ENCODE data around the gene TPCN2.

TPCN2 gene

GRCh38 chr11:69154938-69155301 lies 106.2 kb downstream of the TPCN2 start:
- DNase-seq = no peak

DNA sequence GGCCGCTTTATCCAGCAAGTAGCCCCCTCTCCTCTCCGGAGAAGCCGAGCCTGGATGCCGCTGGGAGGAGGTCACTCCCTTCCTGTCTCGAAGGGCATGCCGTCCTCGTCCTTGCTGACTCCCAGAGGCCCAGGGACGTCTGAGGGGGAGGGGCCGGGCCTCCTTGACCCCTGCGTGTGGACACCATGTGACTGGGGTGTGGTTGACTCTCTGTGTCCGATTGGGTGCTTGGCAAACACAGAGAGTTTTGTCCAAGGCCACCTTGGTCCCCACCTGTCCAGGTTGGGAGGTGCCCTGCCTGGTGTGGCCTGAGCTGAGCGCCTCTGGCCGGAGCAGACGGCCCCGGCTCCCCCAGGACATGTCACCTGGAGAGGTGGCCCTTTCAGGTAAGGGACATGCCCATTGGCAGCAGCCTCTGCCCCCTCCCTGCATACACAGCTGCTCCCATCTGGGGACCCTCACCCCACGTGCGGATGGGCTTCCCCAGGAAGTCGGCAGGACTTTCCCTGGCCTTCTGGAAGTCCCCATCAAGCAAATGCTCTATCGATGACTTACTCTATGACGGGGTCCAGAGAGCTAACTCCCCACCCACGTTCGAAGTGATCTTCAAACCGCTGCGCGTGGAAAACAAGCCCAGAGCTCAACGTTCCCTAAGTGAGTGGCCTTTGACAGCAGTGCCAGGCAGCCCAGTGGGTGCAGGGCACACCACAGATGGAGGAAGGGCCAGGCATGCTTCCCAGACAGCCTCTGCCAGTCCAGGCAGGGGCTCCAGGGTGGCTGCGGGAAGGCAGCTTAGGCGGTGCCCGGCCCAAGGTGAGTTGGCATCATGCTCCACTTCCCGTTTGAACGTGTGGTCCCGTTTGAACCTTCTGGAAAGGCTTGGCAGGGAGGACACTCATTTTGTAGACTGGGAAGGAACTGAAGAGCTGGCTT lies 106.8 kb downstream of the TPCN2 start, which contains the start of gene SMIM38:
SMIM38 (plus strand) TSS at position 634 of the 933 bp plus-strand sequence. CDS start 1,912 bp downstream, outside the sequence.
- DNase-seq = no peak

- no peak for DNase-seq
These were observed 107.5 kb downstream of the TPCN2 start for GRCh38 chr11:69156235-69156639.

- DNase-seq = no peak
These were observed 108.0 kb downstream of the TPCN2 start for GRCh38 chr11:69156673-69157155.

GRCh38 chr11:69157156-69157821 lies 108.6 kb downstream of the TPCN2 start:
- DNase-seq = no peak

DNA sequence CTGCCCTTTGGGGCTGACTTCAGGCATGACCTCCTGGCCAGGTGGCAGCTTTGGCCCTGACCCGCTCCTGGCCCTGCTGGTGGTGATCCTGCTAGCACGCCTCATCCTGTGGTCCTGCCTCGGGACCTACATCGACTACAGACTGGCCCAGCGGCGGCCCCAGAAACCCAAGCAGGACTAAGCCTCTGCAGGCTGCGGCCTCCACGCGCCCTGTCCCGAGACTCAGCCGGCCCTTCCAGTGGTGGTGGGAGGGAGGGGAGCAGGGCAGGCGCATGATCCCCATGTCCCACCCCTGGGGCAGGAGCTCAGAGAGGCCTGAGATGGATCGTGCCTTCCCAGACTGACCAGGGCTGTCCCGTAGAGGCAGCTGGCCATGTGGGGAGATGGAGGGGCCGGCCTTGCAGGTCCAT lies 109.1 kb downstream of the TPCN2 start:
- DNase-seq = no peak

- DNase-seq = no peak
These were observed 109.8 kb downstream of the TPCN2 start for GRCh38 chr11:69158301-69159149.

GRCh38 chr11:69159150-69159852 lies 110.6 kb downstream of the TPCN2 start:
- no peak for DNase-seq

DNA sequence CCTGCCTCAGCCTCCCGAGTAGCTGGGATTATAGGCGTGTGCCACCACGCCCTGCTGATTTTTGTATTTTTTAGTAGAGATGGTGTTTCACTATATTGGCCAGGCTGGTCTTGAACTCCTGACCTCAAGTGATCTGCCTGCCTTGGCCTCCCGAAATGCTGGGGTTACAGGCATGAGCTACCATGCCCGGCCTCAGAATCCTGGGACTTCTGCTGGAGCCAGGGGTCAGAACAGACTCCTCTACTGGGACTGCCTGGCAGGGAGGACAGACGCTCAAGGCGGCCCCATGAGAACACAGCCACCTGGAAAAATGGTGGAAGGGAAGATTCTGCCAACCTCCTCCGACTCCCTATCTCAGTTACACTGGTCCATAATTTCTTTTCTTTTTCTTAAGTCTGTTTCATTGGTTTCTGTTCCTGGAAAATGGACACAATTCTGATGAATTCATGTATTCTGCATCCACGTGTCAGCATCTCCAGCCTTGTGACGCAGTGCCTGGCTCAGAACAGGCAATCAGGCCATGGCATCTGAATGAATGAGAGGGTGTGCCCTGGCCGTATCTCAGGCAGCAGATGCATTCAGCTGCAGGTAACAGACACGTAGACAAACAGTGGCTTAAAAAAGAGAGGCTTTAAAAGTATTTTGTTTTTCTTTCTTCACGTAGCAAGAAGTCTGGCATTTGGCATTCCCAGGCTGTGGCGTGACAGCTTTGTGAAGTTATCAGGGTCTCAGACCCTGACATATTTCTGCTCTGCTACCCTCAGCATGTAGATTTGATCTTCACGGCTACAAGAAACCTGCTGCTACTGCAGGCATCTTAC lies 111.8 kb downstream of the TPCN2 start:
- DNase-seq = no peak

GRCh38 chr11:69161117-69161407 lies 112.3 kb downstream of the TPCN2 start:
- DNase-seq = no peak

GRCh38 chr11:69162505-69162904 lies 113.8 kb downstream of the TPCN2 start:
- DNase-seq = no peak

- DNase-seq = no peak
These were observed 115.1 kb downstream of the TPCN2 start for GRCh38 chr11:69163842-69164241.

- DNase-seq = no peak
These were observed 116.1 kb downstream of the TPCN2 start for GRCh38 chr11:69164824-69165223.

DNA sequence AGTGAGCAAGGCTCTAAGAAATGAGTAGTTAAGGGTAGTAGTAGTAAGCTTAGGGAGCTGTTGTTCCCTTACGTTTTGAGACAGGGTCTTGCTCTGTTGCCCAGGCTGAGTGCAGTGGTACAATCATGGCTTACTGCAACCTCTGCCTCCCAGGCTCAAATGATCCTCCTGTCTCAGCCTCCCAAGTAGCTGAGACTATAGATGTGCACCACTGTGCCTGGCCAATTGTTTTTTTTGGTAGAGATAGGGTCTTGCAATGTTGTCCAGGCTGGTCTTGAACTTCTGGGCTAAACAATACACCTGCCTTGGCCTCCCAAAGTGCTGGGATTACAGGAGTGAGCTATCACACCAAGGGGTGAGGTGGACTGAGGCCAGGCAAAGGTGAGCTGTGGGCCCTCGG lies 117.0 kb downstream of the TPCN2 start:
- DNase-seq = no peak

GRCh38 chr11:69166218-69167115 lies 117.7 kb downstream of the TPCN2 start:
- DNase-seq = no peak

GRCh38 chr11:69167130-69167915 lies 118.6 kb downstream of the TPCN2 start:
- no peak for DNase-seq

DNA sequence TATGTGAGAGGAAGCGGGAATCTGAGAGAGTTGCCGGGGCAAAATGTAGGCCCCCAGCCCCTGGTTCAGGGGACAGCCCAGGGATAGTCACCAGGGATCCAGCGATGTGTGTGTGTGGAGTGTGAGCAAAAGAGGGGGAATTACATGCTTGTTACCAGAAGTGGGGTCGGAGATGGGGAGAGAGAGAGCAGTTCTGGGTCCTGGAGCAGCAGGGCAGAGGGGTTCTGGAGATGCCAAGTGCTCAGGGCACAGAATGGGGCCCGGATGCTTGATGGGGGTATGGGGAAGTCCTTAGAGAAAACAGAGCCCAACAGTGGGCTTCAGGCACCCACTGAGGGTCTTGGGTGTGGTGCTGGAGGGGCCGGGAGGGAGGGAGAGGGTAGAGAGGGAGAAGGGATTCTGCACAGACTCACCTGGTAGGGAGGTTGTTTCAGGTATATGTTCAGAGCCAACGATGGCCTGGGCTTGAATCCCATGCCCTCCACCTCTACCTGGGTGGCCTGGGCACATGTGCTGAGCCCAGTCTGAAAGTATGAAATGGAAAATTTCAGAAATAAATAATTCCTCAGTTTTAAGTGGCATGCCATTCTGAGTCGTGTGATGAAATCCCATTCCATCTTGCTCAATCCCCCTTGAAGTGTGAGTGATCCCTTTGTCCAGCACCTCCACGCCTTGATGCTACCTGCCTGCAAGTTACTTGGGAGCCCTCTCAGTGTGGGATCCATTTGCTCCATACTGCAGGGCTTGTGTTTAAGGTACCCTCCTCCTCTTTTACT lies 119.4 kb downstream of the TPCN2 start:
- no peak for DNase-seq

GRCh38 chr11:69169479-69169878 lies 120.7 kb downstream of the TPCN2 start:
- DNase-seq = no peak

- no peak for DNase-seq
These were observed 122.0 kb downstream of the TPCN2 start for GRCh38 chr11:69170704-69171103.

Measured in CD4-positive, alpha-beta T cell treated with Interleukin-10 for 1 hour (primary cell).